Esophagus muscularis mucosa (tissue), 4 donors: Measurements from ENCODE around the gene TOR1B.

Experiments
- EP300 ChIP-seq: sonication (generic); formaldehyde crosslinking; IDR thresholded peaks from one replicate; pipeline ENCODE4 v1.6.1; 2017; ENCODE audit warnings: antibody characterized with exemption
- POLR2A ChIP-seq: fragments of 450-650 bp; IDR thresholded peaks from one replicate; pipeline ENCODE4 v1.6.1; 2017; ENCODE audit warnings: antibody characterized with exemption, moderate library complexity, mild to moderate bottlenecking, low read depth
- TF ChIP-seq, protein P1 (sequence below), 3 experiments: fragments of 200-600 bp in 2 of 3; fragments of 450-650 bp in 1 of 3; sonication (generic) in 2 of 3; IDR thresholded peaks; one replicate each; pipeline ENCODE4 v1.5.1; 2017 to 2019; ENCODE audit warnings: antibody characterized with exemption in 3 of 3, mild to moderate bottlenecking in 2 of 3, moderate library complexity in 1 of 3

DNA sequence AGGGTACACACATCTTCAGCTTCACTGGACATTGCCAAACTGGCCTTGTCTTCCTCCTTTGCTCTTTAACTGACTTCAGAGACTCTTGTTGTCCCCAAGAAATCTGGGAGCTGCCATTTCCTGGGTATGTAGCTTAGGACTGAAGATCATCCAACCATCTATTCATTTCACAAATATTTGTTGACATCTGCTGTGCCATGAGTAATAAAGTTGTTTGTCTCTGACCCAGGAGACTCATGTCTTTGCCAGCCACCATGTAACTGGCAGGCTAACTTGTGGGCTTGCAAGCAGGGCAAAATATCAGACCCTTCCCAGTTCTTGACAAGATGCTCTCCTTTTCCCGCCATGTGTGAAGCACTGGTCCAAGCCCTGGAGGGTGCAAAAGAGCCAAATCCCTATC, 17.1 kb upstream of the TOR1B start:
- TF ChIP-seq, protein P1, sequence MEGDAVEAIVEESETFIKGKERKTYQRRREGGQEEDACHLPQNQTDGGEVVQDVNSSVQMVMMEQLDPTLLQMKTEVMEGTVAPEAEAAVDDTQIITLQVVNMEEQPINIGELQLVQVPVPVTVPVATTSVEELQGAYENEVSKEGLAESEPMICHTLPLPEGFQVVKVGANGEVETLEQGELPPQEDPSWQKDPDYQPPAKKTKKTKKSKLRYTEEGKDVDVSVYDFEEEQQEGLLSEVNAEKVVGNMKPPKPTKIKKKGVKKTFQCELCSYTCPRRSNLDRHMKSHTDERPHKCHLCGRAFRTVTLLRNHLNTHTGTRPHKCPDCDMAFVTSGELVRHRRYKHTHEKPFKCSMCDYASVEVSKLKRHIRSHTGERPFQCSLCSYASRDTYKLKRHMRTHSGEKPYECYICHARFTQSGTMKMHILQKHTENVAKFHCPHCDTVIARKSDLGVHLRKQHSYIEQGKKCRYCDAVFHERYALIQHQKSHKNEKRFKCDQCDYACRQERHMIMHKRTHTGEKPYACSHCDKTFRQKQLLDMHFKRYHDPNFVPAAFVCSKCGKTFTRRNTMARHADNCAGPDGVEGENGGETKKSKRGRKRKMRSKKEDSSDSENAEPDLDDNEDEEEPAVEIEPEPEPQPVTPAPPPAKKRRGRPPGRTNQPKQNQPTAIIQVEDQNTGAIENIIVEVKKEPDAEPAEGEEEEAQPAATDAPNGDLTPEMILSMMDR (IDR thresholded peaks at IDR 0.05), result no peak
- TF ChIP-seq EP300 (no peak), POLR2A (no peak)
